Epidermal melanocyte (primary cell): ENCODE data around the gene RNU1-2.
"Not testable (repeated sequence)": the region's sequence is repeated elsewhere in the genome, so short reads cannot be mapped to it uniquely, and the experiment has no call there.

Experiments used
- DNase-seq: peaks from one replicate; pipeline ENCODE4 v3.0.0; 2011; ENCODE audit warnings: low spot score; ENCODE audit not compliant: insufficient read length

Gene RNU1-2

GRCh38 chr1:16925635-16926490 is 30.1 kb downstream of the RNU1-2 start:
- no peak for DNase-seq

GRCh38 chr1:16926491-16927073 is 30.8 kb downstream of the RNU1-2 start:
- no peak for DNase-seq

GRCh38 chr1:16927256-16927655 is 31.5 kb downstream of the RNU1-2 start:
- no peak for DNase-seq

GRCh38 chr1:16927711-16928485 is 32.1 kb downstream of the RNU1-2 start:
- DNase-seq = no peak

- not testable (repeated sequence) for DNase-seq
Measured at GRCh38 chr1:16929146-16930041, 33.6 kb downstream of the RNU1-2 start.

GRCh38 chr1:16931206-16931934 is 35.6 kb downstream of the RNU1-2 start:
- DNase-seq = not testable (repeated sequence)

- not testable (repeated sequence) for DNase-seq
Measured at GRCh38 chr1:16933945-16934344, 38.2 kb downstream of the RNU1-2 start.

- not testable (repeated sequence) for DNase-seq
Measured at GRCh38 chr1:16936580-16936979, 40.8 kb downstream of the RNU1-2 start.

- DNase-seq = no peak
Measured at GRCh38 chr1:16938351-16939321, 42.9 kb downstream of the RNU1-2 start.

GRCh38 chr1:16939386-16940180 is 43.8 kb downstream of the RNU1-2 start:
- not testable (repeated sequence) for DNase-seq

- DNase-seq = no peak
Measured at GRCh38 chr1:16944038-16944437, 48.3 kb downstream of the RNU1-2 start.

- DNase-seq = not testable (repeated sequence)
Measured at GRCh38 chr1:16945512-16945911, 49.7 kb downstream of the RNU1-2 start.
